Stimulated activated CD8-positive, alpha-beta memory T cell treated with anti-CD3 and anti-CD28 coated beads, Interleukin-12 subunit alpha, Interleukin-12 subunit beta, amount 100 ng/mL, for 1 hour (primary cell): ENCODE data around the gene ZNF746.

Source experiments
- DNase-seq: peaks from one replicate; pipeline ENCODE4 v3.0.0-alpha.2; 2020; ENCODE audit warnings: low read depth

The ZNF746 gene

DNA sequence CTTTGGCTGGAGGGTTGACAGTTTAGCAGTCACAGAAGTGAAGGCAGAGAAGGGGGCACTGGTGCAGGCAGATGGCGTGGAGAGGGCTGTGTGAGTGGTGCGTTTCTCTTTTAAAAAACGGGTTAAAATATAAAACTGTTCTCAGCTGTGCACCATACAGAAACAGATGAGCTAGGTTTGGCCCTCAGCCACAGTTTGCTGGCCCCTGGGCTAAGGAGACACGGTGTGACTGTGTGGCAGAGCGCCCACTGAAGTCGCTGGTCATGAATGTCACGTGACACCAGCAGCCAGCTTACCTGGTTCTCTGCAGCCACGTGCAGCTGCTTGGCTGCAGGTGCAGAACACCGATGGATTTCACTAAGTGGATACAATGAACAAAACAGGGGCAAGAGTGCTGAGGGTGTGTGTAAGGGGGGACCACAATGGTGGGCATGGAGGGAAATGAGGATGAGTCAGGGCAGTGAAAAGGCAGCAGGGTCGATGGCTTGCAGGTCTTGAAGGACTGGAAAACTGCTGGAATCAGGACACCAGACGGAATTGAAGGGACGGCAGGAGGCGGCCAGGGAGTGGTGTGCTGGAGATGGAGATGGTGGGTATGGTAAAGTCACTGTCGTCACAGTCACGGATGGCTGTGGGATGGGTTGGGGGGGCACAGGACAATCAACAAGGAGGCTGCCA lies 7.4 kb downstream of the ZNF746 start:
- no peak for DNase-seq

DNA sequence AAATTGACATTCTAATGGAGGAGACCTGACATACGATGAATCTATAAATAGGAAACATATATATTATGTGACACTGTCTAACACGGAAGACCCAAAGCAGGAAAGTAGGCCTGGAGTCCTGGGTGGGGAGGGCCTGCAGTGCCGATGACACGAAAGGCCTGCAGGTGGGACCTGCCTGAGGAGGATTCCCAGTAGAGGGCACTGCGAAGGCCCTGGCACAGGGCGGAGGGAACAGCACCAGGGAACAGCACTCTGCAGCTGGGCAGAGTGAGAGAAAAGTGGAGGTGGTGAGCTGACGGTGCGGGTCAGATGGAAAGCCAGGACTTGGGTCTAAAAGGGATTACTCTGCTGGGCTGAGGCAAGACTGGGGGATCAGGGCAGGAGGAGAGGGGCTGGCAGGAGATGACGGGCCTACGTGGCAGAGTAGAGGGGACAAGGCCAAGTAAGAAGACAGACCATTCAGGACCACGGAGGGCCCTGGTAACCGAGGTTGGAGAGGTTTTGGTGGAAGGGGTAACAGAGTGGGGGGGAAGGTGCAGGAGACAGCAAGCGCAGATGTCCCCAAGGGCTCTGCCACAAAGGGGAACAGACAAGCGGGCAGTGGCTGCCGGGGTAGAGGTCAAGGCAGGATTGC lies 8.1 kb downstream of the ZNF746 start:
- DNase-seq: no peak

DNA sequence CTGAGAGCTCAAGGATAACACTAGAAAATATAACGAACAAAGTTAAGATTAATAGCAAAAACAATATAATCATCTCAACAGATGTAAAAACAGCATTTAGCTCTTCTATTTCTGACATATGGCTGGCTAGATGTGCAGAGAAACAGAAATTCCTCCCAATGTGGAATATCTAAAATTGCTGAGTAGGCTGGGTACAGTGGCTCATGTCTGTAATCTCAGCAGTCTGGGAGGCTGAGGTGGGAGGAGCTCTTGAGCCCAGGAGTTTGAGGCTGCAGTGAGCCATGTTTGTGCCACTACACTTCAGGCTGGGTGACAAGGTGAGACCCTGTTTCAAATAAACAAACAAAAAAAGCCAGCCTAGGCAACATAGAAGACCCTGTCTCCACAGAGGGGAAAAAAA lies 18.0 kb downstream of the ZNF746 start:
- no peak for DNase-seq

- no peak for DNase-seq
Measured at GRCh38 chr7:149478754-149479153, 18.9 kb downstream of the ZNF746 start.

GRCh38 chr7:149477494-149478443 lies 19.8 kb downstream of the ZNF746 start:
- DNase-seq: no peak

- no peak for DNase-seq
Measured at GRCh38 chr7:149476791-149477190, 20.8 kb downstream of the ZNF746 start.

DNA sequence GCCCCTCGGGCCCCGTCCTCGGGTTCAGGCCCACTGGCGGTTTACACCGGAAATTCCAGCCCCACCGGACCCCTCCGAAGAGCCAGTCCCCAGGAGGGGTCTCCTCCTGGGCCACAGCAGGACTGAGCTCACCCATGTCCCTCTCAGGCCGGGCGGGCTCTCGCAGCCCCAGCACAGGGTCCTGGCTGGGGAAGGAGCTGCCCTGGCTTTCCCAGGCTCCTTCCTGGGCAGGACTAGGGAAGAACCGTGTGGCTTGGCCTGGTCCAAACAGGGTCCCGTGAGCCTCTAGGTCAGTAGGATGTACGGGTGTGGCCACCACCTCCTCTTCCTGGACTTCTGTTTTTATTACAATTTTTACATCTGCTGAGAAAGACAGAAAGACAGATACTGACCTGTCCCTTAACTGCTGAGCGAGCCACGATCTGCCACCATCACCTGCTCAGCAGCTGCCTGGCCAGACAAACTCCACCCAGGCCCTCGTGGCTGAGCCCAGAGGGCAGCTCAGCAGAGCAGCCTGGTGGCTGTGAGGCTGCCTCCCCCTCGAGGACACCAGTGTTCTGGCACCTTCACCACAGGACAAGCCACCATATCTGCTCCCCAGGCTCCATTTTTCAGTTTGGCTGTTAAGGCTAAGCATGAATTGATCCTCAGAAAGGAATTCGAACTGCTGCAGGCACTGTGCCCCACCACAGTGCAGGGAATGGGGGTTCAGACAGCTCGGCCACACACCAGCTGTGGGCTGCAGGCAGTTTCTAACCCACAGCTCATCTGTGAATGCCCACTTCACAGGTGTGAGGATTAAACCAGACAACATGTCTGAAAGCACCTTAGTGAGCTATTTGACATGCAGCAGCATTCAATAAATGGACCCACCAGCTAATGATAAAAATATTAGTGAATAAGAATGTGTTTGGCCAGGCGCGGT lies 22.2 kb downstream of the ZNF746 start:
- DNase-seq: no peak

DNA sequence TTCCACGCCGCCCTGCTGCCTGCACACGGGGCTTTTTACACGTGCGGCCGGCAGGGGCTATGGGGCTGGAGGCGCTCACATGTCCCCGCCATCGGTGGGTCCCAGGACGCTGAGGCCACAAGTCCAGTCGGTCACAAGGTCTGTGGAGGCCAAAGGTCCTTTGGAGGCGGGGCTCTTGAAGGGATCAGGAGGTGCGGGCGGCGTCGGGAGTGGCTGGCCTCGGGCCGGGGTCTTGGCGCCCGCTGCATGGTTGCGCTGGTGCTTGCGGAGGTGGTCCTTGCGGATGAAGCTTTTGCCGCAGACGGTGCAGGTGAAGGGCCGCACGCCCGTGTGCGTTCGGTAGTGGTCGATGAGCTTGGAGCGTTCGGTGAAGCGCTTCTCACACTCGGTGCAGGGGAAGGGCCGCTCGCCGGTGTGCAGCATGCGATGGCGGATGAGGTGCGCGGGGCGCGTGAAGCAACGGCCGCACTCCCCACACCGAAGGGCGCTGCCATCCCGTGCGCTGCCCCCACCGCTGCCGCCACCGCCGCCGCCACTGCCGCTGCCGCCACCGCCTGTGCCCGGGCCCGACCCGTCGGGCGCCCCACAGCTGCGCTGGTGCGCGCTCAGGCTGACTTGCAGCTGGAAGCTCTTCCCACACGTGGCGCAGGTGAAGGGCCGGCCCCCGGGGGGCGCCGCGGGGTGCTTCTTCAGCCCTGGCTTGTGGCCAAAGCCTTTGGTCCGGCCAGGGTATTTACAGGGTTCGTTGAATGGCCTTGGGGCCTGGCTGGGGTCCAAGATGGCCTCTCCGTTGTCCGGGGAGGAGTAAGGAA lies 23.1 kb downstream of the ZNF746 start:
- DNase-seq: no peak

- no peak for DNase-seq
Measured at GRCh38 chr7:149473251-149473650, 24.4 kb downstream of the ZNF746 start.

DNA sequence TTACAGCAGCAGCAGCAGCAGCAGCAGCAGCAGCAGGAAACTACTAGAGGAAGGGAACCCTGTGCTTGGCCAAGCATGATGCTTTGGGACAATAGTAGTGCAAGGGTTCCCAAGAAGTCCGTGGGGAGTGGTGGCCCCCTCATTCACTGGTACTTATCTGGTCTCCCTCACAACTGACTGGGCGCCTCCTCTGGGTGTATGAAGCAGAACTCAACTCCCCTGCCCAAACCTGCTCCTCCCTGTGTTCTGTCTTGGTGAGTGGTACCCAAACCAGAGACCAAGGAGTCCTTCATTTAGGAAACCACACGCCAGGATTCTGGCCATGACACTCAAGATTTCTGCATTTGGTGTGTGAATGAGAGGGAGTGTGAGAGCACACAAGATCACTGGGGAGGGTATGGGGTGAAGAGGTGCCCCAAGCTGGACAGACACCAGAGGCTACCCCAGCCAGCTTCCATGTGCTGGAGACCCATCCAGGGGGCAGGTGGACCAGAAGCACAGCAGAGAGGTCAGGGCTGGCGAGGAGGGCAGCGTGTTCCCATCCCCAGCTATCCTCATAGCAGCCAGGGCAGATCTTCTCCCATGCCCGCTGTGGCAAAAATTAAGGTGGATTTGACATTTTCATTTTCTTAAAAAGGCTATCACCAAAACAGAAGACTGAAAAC lies 26.2 kb downstream of the ZNF746 start:
- no peak for DNase-seq

- no peak for DNase-seq
Measured at GRCh38 chr7:149469806-149470205, 27.8 kb downstream of the ZNF746 start.

DNA sequence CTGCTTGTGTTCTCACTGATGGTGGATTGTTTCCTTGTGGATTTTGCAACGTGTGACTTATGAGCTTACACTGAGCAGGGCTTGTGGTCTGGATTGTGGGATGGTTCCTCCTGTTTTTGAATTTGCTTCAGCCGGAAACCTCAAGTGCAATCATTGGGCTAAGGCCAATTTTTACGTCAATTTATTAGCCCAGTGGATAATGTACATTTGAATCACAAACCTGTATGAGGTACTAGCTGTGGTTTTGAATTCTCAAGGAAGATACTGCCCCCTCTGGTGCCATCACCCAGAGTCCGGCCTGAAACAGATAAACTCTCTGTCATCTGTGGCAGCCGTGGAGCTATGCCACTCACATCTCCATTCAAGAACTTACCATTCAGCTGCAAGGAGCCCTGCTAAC lies 29.4 kb downstream of the ZNF746 start:
- no peak for DNase-seq

DNA sequence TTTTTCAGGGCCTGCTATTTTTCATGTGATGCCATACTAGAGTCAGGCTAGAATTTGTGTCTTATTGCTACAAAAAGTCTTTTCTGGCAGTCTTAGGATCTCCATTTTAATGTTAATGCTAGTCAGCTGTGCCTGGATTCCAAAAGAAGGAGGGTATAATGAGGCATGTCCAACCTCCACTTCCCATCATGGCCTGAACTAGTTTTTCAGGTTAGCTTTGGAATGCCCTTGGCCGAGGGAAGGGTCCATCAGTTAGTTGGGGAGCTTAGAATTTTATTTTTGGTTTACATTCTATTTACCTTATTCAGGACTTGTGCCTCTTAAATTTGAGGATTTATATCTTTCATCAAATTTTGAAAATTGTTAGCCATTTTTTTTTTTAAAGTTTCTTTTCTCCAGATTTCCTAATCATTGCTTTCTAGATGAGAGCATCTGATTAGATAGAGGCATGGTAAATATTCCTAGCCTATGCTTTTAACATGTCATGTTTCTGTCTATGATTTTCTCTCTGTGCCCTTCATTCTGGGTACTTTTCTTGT lies 30.2 kb downstream of the ZNF746 start:
- no peak for DNase-seq

GRCh38 chr7:149466364-149466763 lies 31.2 kb downstream of the ZNF746 start:
- no peak for DNase-seq

GRCh38 chr7:149463500-149464161 lies 34.0 kb downstream of the ZNF746 start:
- DNase-seq: no peak

GRCh38 chr7:149462101-149462520 lies 35.5 kb downstream of the ZNF746 start:
- no peak for DNase-seq

- DNase-seq: peak; percentile 64
Measured at GRCh38 chr7:149460493-149461277, 36.9 kb downstream of the ZNF746 start, which contains the start of gene ZNF777. Gene ZNF777, minus strand, starts transcription at chr7:149461062. Its CDS starts 5,040 bp downstream, at chr7:149456022.
